ENCODE data around the gene ALDH5A1.
"Not testable (repeated sequence)": the region's sequence is repeated elsewhere in the genome, so short reads cannot be mapped to it uniquely, and the experiment has no call there.

Gene ALDH5A1

GRCh38 chr6:24504649-24505586, 10.1 kb downstream of the ALDH5A1 start:
- DNase-seq (ENCODE audit: low read depth) = no peak
- no peak for TF ChIP-seq CTCF (IDR thresholded peaks at IDR 0.05; ENCODE audit: low read length, missing control alignments)
- H3K4me3 ChIP-seq (replicated peaks; ENCODE audit: low read depth, low read length) = no peak overlapping the region

DNA sequence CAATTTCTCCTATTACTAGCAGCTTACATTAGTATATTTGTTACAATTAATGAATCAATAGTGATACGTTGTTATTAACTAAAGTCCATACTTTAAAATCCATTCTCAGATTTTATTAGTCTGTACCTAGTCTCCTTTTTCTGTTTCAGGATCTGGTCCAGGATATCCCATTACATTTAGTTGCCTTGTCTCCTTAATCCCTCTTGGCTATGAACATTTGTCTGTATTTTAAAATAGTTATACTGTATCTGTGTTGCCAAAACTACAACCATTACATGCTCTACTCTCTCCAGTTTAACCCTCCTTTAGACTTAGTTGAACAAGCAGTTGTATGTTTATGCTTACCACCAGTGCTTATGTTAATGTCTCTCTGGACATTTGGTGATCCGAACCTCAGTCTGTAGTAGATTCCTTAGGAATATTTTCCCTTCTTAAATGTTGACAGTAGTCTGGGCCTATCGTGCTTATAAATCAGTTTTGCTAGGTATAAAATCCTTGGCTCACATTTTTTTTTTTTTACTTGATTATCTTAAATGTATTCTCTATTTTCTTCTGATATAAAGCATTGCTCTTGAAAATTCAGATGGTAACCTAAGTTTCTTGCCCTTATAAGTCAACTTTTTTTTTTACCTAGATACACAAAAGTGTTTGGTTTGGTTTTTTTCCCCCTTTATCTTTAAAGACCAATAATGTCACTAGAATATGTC, 12.2 kb downstream of the ALDH5A1 start:
- TF ChIP-seq CTCF (IDR thresholded peaks at IDR 0.05; ENCODE audit: low read length, missing control alignments) = no peak
- no peak for DNase-seq (ENCODE audit: low read depth)
- no peak overlapping the region for H3K4me3 ChIP-seq (replicated peaks; ENCODE audit: low read depth, low read length)

DNA sequence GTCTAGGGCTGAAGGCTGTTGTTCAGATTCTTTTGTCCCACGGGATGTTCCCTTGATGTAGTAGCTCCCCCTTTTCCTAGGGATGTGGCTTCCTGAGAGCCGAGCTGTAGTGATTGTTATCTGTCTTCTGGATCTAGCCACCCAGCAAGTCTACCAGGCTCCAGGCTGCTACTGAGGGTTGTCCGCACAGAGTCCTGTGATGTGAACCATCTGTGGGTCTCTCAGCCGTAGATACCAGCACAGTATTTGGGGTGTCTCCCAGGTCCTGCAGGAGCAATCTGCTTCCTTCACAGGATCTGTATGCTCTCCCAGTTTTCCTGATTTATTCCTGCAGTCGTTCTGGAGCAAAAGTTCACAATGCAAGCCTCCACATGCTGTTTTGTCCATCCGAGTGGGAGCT, 17.2 kb downstream of the ALDH5A1 start:
- not testable (repeated sequence) for H3K4me3 ChIP-seq (replicated peaks; ENCODE audit: low read depth, low read length); DNase-seq (ENCODE audit: low read depth)

DNA sequence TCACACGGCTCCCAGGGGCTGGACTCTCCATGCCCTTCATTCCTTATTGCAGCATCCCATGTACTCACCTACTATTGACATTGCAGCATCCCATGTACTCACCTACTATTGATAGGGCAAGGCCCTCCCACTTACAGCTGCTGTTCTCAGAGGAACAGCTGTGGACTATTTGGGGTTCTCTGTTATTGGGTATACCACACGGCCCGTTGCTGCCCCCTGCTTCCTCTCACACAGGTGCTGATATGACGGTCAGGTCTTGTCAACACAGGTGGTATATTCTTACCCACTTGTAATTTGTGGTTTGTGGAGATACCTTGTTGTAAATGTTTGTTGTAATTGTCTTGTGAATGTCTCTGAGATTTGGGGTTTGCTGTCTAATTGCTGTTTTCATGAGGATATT, 18.8 kb downstream of the ALDH5A1 start:
- no peak for TF ChIP-seq CTCF (IDR thresholded peaks at IDR 0.05; ENCODE audit: low read length, missing control alignments)
- DNase-seq (ENCODE audit: low read depth) = no peak

GRCh38 chr6:24517659-24518543, 23.1 kb downstream of the ALDH5A1 start:
- H3K4me3 ChIP-seq (replicated peaks; ENCODE audit: low read depth, low read length) = no peak overlapping the region
- no peak for DNase-seq (ENCODE audit: low read depth)
- no peak for TF ChIP-seq CTCF (IDR thresholded peaks at IDR 0.05; ENCODE audit: low read length, missing control alignments)

More for the DNA sequence above, 18.8 kb downstream of the ALDH5A1 start:
- no peak overlapping the region for H3K4me3 ChIP-seq (replicated peaks; ENCODE audit: low read depth, low read length)

DNA sequence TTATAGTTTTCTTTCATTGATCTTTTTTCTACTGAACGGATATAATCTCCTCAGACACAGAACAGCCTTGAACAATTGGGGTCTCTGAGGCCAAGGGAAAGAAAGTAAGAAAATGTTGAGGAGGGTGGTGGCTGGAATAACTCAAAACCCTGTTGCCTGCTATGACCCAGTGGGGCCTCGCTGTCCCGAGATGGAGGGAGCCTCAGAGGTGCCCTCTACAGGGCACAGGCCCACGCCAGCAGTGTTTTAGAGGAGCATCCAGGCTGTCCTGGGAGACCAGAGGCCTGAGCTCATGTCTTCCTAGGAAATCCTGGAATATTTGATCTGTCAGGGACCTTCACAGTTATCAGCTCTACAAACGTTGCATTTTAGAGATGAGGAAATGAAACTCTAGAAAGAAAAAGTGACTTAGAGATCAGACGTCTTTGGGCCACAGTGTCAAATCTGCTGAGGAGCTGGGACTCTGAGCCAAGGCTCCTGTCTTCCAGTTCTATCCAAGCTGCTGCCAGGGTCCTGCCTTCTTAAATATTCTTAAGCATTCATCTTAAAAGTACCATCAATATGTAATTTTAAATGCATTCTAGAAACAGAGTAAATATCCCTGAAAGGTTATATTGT, 26.3 kb downstream of the ALDH5A1 start:
- peak; percentile 83 for TF ChIP-seq CTCF (IDR thresholded peaks at IDR 0.05; ENCODE audit: low read length, missing control alignments)

More for the DNA sequence above, 26.3 kb downstream of the ALDH5A1 start:
- peak; percentile 35 for DNase-seq (ENCODE audit: low read depth)
- no peak overlapping the region for H3K4me3 ChIP-seq (replicated peaks; ENCODE audit: low read depth, low read length)

Data from fibroblast of pulmonary artery (primary cell).